Neural cell (in vitro differentiated cells): ENCODE results near the gene ELANE.

Source experiments
- EP300 ChIP-seq: fragments of 450-650 bp; conservative IDR thresholded peaks from 2 replicates; pipeline ENCODE4 v1.6.1; 2014; ENCODE audit warnings: antibody characterized with exemption, mild to moderate bottlenecking, moderate library complexity; ENCODE audit not compliant: poor library complexity, severe bottlenecking
- EZH2 ChIP-seq: fragments of 200-600, 300-800 bp; shearing (Covaris generic), sonication (generic); IDR thresholded peaks from 2 replicates; pipeline ENCODE4 v1.6.1; 2014; ENCODE audit warnings: antibody characterized with exemption, low read length, borderline replicate concordance, mild to moderate bottlenecking; ENCODE audit not compliant: insufficient read depth, poor library complexity, severe bottlenecking
- POLR2AphosphoS5 ChIP-seq: IDR thresholded peaks from 2 replicates; pipeline ENCODE4 v1.6.1; 2012
- RAD21 ChIP-seq: fragments of 450-650 bp; conservative IDR thresholded peaks from 2 replicates; pipeline ENCODE4 v1.6.1; 2014; ENCODE audit warnings: antibody characterized with exemption, mild to moderate bottlenecking, moderate library complexity
- TAF1 ChIP-seq: IDR thresholded peaks from 2 replicates; pipeline ENCODE4 v1.6.1; 2012; ENCODE audit warnings: low read depth
- TF ChIP-seq, protein P1 (sequence below): fragments of 450-650 bp; IDR thresholded peaks from 2 replicates; pipeline ENCODE4 v1.5.1; 2014; ENCODE audit warnings: antibody characterized with exemption, mild to moderate bottlenecking, moderate library complexity; ENCODE audit not compliant: poor library complexity, severe bottlenecking
- TF ChIP-seq, protein P2 (sequence below): IDR thresholded peaks from 2 replicates; pipeline ENCODE4 v1.6.1; 2012; ENCODE audit warnings: borderline replicate concordance

DNA sequence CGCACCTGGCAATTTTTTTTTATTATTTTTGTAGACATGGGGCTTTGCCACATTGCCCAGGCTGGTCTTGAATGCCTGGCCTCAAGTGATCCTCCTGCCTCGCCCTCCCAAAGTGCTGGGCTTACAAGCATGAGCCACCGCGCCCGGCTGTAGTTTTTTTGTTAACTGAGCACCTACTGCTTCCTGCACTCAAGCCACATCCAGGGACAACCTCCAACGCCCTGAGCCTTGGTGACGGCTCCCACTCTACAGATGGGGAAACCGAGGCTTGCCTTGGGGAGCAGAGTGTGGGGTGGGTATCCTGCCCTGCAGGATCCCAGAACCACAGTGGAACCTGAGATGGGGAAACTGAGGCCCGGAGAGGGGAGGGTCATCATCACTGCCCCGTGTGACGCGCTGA is 3.0 kb downstream of the ELANE start:
- TF ChIP-seq, protein P1, sequence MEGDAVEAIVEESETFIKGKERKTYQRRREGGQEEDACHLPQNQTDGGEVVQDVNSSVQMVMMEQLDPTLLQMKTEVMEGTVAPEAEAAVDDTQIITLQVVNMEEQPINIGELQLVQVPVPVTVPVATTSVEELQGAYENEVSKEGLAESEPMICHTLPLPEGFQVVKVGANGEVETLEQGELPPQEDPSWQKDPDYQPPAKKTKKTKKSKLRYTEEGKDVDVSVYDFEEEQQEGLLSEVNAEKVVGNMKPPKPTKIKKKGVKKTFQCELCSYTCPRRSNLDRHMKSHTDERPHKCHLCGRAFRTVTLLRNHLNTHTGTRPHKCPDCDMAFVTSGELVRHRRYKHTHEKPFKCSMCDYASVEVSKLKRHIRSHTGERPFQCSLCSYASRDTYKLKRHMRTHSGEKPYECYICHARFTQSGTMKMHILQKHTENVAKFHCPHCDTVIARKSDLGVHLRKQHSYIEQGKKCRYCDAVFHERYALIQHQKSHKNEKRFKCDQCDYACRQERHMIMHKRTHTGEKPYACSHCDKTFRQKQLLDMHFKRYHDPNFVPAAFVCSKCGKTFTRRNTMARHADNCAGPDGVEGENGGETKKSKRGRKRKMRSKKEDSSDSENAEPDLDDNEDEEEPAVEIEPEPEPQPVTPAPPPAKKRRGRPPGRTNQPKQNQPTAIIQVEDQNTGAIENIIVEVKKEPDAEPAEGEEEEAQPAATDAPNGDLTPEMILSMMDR = no peak
- no peak for TF ChIP-seq POLR2AphosphoS5
- TF ChIP-seq EZH2 = no peak
- TF ChIP-seq, protein P2, sequence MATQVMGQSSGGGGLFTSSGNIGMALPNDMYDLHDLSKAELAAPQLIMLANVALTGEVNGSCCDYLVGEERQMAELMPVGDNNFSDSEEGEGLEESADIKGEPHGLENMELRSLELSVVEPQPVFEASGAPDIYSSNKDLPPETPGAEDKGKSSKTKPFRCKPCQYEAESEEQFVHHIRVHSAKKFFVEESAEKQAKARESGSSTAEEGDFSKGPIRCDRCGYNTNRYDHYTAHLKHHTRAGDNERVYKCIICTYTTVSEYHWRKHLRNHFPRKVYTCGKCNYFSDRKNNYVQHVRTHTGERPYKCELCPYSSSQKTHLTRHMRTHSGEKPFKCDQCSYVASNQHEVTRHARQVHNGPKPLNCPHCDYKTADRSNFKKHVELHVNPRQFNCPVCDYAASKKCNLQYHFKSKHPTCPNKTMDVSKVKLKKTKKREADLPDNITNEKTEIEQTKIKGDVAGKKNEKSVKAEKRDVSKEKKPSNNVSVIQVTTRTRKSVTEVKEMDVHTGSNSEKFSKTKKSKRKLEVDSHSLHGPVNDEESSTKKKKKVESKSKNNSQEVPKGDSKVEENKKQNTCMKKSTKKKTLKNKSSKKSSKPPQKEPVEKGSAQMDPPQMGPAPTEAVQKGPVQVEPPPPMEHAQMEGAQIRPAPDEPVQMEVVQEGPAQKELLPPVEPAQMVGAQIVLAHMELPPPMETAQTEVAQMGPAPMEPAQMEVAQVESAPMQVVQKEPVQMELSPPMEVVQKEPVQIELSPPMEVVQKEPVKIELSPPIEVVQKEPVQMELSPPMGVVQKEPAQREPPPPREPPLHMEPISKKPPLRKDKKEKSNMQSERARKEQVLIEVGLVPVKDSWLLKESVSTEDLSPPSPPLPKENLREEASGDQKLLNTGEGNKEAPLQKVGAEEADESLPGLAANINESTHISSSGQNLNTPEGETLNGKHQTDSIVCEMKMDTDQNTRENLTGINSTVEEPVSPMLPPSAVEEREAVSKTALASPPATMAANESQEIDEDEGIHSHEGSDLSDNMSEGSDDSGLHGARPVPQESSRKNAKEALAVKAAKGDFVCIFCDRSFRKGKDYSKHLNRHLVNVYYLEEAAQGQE = no peak
- TF ChIP-seq TAF1 = no peak
- no peak for TF ChIP-seq EP300
- TF ChIP-seq RAD21 = no peak
